NCI-H2081 (cell line): ENCODE measurements around the gene PPP1R13B.
"Not testable (repeated sequence)": the region's sequence is repeated elsewhere in the genome, so short reads cannot be mapped to it uniquely, and the experiment has no call there.

Experiments
- DNase-seq, 2 experiments: peaks; one replicate each; lab custom pipeline; 2025; lab: John Stamatoyannopoulos, UW

Gene PPP1R13B

DNA sequence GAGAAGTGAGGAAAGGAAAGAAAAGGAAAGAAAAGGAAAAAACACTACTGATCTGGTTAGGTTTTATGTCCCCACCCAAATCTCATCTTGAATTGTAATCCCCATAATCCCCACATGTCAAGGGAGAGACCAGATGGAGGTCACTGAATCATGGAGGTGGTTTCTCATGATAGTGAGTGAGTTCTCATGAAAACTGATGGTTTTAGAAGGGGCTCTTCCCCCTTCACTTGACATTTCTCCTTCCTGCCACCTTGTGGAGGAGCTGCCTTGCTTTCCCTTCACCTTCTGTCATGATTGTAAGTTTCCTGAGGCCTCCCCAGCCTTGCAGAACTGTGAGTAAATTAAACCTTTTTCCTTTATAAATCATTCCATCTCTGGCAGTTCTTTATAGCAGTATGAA is 54.2 kb downstream of the PPP1R13B start:
- not testable (repeated sequence) for DNase-seq

DNA sequence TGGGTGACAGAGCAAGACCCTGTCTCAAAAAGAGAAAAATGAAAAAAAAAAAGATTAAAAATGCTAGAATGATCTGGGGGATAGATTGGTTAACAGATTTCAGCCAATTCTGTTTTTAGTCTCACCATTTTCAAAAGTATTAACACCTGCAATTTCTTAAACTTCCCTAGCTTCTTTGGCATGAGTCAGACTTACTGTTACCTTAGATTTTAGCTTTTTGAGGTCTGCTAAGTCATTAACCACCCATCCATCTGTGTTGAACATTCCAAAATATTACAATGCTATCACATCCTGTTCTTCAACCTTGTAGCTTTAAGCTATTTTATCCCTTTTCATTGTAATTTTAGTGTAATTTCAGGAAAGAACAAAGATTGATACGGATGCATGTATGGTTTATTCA is 59.3 kb downstream of the PPP1R13B start:
- DNase-seq: no peak

DNA sequence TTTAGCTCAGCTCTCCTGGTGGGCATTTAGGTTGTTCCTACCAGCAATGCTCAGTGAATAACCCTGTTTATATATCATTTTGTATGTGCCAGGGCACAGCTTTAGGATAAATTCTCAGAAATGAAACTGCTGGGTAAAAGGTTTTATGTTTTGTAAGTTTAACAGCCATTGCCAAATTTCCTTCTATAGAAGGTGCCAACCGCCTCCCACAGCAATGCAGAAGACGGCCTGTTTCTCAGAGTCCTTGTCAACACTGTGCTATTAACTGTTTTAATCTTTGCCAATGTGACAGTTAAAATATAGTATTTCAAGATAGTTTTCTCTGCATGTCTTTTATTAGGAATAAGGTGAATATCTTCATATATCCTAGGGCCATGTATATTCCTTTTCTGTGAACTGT is 65.0 kb downstream of the PPP1R13B start:
- DNase-seq: no peak

DNA sequence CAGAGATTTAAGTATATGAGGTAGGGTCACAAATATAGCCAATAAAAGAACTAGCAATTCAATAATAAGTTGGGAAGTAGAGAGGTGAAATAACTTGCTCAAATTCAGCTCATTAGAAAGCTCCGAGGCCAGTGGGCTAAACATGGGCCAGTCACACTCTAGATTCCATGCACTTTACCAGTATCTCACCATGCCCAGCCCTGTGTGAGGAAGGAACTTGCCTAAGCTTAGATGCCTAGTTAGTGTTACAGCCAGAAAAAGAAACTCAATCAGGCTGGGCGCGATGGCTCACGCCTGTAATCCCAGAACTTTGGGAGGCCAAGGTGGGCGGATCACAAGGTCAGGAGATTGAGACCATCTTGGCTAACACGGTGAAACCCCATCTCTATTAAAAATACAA is 71.1 kb downstream of the PPP1R13B start:
- DNase-seq: not testable (repeated sequence)

DNA sequence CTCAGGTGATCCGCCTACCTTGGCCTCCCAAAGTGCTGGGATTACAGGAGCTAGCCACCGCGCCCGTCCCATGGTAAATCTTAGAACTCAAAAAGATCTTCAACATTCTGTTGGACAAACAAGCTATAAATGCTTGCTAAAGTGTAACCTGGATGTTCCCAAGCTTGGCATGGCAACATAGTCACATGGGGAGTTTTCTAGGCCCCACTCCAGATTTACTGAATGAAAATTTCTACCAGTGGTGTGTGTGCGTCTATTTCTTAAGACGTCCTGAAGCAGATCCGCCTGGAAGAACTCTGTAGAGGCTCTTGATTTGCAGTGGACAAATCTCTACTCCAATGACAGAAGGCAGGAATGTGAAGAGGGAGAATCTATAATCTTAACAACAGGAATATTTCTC is 71.9 kb downstream of the PPP1R13B start:
- DNase-seq: no peak

DNA sequence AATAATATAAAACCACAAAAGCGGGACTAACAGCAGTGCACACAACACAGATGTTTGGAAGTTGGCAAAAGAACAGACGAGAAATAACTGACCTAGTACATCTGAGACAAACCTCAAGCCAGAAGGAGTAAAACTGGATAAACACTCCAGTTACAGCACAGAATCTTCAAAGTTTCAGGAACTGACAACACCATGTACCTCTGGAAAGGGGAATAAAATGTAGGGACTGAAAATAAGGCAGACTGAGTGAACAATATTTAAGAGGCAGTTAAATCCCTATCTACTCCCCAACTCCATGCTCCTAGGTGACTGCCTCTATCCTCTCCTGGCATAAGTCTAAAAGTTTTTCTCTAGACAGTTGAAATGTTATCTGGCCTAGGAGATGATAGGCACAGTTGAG is 73.9 kb downstream of the PPP1R13B start:
- DNase-seq: no peak

DNA sequence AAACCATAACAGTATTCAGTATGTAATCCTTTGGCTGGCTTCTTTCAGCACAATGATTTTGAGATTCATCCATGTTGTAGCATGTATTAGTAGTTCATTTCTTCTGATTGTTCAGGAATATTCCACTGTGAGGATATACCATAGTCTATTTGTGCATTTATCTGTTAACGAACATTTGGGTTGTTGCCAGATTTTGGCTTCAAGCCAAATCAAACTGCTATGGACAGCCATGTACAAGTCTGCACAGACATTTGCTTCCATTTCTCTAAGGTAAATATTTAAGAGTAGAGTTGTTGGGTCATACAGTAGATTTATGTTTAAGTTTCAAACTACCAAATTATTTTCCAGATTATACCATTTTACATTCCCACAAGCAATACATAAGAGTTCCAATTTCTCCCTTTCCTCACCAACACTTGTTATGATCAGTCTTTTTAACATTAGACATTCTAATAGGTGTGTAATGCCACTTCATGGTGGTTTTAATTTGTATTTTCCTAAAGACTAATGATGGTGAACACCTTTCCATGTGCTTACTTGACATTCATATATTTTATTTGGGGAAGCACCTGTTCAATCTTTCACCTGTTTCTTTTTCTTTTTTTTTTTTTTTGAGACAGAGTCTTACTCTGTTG is 75.2 kb downstream of the PPP1R13B start:
- no peak for DNase-seq

DNA sequence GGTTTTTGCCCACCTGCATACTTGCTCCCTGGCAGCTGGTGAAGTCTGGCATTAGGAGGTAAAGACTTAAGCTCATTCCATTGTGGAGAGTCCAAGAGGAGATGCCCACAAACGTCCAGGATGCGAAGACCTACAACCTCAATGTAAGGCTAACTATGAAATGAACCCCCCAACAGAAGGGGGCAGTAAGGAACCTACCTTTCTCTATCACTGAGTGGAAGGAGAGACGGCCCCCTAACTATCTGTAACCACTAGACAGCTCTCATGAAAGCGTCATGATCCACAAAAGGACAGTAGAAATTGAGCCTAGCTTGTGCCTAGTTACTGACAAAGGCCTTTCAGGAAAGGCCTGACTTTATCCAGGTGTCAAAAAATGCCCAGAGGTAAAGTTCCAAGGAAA is 76.5 kb downstream of the PPP1R13B start:
- DNase-seq: no peak

DNA sequence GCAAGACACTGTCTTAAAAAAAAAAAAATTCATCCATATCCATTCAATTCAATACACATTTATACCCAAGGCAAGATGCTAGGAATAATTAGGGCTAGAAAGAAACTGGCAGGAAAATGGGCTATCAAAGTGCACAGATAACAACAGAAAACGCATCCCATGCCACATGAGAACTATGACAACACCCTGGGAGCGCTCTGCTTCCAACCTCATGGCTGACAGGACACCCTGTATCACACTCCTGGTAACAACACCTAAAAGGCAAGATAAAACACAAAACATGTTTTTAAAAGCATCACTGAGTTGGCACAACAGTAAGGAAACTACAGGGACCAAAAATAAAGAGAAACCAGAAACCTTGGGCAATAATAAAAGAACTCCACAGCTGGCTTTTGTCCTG is 76.9 kb downstream of the PPP1R13B start:
- no peak for DNase-seq

DNA sequence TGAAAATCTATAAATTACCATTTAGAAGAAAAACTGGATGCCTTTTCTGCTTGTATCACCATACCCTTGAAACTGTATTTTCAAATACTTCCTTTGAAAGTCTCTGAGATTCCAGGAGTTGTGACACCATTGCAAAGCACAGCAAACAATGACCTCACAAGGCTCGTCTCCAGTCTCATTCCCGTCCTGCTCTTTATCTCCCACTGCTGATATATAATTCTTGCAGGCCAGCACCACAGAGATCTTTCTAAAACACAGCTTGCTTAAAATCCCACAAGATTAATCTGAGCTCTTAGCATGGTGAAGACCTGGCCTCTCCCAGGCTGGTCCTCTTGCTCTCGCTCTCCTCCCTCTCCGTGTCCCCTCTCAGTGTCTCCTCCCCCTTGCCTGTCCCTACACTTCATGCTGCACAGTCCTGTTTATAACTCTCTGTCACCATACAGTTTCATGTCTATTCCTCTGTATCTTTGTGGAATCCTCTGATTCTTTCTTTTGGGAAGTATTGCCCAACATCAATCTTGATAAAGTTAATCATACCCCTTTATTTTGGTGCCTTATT is 80.0 kb downstream of the PPP1R13B start:
- DNase-seq: no peak

DNA sequence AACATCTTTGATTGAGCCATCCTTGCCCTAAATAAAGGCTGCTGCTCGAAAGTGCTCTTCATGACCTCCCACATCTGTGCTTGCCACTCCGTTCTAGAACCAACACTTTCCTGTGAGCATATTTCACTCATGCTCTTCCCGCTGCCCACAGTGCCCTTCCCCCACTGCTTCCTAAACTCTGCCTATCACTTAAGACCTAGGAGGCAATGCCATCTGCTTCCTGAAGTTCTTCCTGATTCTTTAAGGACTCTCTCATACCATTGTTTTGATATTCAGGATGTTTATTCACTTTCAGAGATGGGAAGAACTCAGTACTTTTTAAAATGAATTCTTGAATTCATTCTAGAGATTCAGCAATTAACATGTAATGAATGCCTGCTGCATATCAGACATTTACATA is 81.8 kb downstream of the PPP1R13B start:
- no peak for DNase-seq

DNA sequence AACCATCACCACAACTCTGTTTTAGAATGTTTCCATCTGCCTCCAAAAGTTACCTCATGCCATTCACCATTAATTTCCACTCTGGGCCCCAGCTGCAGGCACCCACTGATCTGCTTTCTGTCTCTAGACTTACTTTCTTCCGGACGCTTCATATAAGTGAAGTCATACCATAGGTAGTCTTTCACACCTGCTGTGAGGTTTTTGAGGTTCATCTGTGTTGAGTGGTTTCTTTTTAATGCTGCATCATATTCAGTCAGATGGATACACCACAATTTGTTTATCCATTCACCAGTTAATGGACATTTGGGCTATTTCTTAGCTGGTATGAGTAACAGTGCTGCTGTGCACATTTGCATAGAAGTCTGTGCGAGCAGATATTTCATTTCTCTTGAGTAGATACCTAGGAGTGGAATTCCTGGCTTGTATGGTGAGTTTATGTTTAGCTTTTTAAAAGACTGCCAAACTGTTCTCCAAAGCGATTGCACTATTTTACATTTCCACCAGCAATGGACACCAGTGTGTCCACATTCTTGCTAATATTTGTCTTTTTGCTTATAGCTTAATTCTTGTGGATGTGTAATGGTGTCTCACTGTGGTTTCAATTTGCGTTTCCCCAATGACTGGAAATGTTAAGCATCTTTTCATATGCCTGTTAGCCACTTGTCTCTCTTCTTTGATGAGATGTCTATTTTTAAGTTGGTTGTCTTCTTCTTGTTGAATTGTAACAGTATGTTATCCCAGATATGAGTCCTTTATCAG is 83.5 kb downstream of the PPP1R13B start:
- no peak for DNase-seq

DNA sequence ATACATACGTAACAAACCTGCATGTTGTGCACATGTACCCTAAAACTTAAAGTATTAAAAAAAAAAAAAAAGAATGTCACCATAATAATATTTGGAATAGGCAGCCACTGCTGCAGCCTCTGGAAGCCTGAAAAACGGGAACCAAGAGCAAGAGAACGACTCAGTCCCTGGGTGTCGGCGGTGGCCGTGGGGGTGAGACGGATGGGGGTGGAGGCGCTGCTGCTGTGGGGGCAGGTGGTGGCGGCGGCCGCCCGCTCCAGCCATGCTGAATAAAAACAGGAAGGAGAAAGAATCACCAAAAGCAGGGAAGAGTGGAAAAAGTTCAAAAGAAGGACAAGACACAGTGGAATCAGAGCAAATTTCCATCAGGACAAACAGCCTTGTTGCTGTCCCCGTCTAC is 84.8 kb downstream of the PPP1R13B start:
- DNase-seq: no peak

DNA sequence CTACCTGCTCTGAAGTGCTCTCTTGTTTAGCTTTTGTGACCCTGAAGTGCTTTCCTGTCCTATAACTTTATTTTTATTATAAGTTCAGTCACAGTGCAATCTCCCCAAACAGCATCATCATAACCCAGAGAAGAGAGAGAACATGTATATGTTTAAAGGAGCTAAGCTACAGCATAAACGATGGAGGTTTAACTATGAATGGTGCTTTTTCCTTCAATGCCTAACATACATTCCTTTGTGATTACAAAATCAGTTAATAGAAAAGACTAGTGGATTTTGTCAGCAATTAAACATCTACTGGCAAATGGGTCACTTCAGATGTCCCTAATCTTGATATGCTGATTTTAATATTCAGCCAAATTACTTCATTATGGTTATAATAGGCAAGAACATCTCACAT is 85.3 kb downstream of the PPP1R13B start:
- no peak for DNase-seq

DNA sequence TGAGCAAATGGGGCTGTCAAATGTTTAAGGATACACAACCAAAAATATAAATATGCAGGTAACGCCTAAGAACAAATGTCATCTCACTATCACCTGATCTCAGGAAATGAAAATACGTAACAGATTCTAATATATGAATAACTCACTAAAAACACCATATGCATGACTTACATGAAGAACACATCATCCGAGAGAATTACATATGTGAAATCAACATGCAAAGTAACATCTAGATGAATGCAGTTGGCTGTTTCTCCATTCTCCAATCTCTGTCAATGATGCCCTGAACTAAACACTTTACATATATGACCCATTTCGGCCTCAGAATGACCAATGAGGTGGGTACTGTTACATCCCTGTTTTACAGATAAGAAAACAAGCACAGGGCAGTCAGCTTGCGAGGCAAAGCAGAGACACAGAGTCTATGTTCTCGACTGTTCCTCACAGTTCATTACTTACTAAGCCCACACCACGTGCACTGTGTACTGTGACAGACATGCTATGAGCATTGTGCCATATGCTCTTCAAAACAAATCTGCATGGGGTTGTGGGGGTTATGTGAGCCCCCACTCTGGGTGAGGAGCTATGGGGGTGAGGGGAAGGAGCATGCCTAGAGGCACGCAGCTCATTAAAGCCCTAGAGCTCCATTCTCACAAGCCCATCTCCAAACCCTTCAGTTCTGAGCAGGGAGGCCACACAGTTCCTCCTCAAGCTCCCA is 89.2 kb downstream of the PPP1R13B start:
- DNase-seq: no peak

DNA sequence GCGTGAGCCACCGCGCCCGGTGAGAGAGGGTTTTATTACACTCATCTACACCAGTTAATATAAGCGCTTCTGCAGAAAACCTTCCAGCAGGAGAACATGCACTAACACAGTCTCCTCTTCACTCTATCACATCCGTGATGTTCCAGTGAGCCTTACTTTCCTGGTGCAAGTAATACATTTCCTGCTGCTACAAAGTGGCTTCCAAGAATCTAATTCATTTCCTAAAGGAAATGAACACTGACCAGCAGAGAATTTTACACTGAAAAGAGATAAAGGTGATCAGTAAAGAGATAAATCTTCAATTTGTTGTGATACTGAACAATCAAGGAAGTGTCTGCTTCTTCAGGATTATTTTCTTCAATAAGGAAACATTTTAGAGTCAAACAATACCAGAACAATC is 92.3 kb downstream of the PPP1R13B start:
- DNase-seq: no peak

DNA sequence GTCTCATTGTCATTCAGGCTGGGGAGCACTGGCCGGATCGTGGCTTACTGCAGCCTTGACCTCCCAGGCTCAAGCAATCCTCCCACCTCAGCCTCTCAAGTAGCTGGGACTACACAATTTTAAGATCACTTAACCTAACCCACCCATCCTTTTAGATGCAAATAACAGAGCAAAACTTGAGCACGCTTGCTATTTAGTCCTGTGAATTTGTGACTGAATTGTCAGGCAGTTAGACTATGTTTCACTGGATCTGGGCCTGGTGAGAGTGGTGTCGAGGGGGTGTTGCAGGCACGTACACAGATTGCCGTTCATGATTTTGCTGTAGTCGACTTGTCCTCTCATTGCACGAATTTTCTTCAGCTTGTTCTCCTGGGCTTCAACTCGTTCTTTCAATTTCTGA is 93.6 kb downstream of the PPP1R13B start:
- DNase-seq: no peak

DNA sequence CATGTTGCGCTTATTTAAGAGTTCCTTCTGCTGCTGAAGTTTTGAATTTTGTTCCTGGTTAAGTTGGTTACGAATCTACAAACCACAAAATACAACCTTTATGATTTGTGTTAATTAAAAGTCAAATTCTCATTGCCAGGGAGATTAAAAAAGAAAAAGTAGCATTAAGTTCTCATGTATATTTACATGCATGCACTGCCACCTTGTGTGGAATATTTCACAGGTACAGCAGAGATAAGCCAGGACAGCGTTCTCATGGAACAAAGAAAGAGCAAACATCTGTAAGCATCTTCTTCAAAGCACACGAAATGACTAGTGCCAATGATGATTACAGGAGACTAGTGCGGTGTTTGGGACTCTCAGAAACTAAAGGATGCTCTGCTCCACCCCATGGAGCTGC is 97.5 kb downstream of the PPP1R13B start:
- no peak for DNase-seq

DNA sequence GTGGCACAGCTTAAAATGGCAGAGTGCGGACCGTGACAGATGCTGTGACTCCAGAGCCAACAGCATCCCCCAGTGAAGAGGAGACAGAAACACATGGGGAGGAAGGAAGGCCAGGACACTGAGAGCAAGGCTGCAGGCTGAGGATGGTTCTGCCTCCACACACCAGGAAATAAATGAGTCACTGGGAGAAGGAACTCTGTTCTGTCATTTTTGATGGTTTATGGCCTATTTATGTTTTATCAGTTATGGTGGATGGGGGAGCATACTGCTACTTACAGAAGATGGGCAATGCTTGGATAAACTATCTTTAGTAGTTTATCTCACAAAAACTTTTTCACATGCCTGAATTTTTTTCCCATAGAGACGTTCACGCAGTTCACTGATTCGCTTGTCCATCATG is 97.9 kb downstream of the PPP1R13B start:
- no peak for DNase-seq

DNA sequence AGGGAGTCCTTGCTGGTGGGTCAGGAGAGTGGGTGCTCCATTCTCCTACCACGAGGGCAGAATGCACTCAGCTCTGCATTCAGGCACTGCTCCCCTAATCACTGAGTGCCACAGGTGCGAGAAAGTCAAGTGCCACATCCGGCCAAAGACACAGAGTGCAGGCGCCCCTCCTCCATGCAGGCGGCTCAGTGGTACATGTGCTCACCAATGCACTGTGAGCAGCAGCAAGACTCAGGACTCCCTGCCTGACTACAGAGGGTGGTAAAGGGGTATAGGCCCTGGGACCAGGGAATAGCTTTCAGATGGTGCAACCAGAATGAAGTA is 98.9 kb downstream of the PPP1R13B start:
- no peak for DNase-seq

DNA sequence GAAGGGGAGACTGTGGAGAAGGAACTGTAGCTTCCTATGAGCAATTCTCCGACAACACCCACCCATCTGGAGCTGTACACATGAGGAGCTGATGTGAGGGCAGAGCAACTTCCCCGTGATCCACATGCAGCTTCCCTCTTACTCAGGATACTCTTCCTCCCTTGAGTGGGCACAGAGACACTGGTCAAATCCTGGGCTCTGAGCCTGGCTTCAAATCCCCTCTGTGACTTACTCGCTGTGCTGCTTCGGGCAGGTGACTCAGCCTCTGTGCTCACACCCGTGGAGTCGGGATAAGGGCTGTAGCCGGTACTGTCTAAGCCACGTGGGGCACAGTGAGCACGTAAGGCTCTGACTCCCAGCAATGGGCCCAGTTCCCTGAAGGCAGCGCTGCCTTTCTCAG is 100.7 kb downstream of the PPP1R13B start:
- no peak for DNase-seq

DNA sequence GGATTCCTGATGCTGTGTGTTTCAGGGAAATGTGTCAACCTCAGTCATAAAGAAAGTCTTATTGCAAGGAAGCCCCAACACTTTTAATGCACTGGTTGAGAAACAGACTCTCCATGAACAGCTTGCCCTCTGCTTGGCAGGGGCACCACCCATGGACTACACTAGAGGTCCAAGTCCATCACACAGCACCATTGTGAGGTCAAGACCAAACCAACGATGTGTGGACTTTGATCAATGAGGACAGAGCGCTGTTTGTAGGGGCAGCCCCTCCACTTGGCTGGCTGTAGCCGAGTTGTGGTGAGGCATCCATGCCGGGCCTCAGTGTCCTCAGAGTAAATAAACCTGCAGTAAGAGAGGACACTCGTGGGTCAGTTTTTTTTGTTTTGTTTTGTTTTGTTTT is 102.0 kb downstream of the PPP1R13B start:
- no peak for DNase-seq
